Hematopoietic multipotent progenitor cell treated with erythropoietin and hydrocortisone succinate and interleukin-3 and kit ligand, for 17 days (in vitro differentiated cells): ENCODE data around the gene CCDC68.

Experiments used
- DNase-seq: peaks from one replicate; pipeline ENCODE4 v3.0.0-alpha.2; 2015; ENCODE audit warnings: low spot score

The CCDC68 gene

GRCh38 chr18:54918060-54918459, 41.2 kb downstream of the CCDC68 start:
- no peak for DNase-seq

GRCh38 chr18:54916507-54916906, 42.8 kb downstream of the CCDC68 start:
- no peak for DNase-seq

- DNase-seq: no peak
These were observed 44.4 kb downstream of the CCDC68 start for GRCh38 chr18:54914816-54915215.

GRCh38 chr18:54911551-54911950, 47.7 kb downstream of the CCDC68 start:
- no peak for DNase-seq

GRCh38 chr18:54910161-54910919, 48.9 kb downstream of the CCDC68 start:
- DNase-seq: no peak

GRCh38 chr18:54909538-54909937, 49.7 kb downstream of the CCDC68 start:
- DNase-seq: no peak

GRCh38 chr18:54906331-54907185, 52.7 kb downstream of the CCDC68 start:
- no peak for DNase-seq

GRCh38 chr18:54905629-54906028, 53.6 kb downstream of the CCDC68 start:
- no peak for DNase-seq

GRCh38 chr18:54904581-54904980, 54.7 kb downstream of the CCDC68 start:
- no peak for DNase-seq

- no peak for DNase-seq
These were observed 59.0 kb downstream of the CCDC68 start for GRCh38 chr18:54900290-54900689.

- no peak for DNase-seq
These were observed 59.8 kb downstream of the CCDC68 start for GRCh38 chr18:54899500-54899899.

- DNase-seq: no peak
These were observed 70.3 kb downstream of the CCDC68 start for GRCh38 chr18:54888933-54889332.

- no peak for DNase-seq
These were observed 70.9 kb downstream of the CCDC68 start for GRCh38 chr18:54888378-54888777.

- no peak for DNase-seq
These were observed 75.3 kb downstream of the CCDC68 start for GRCh38 chr18:54883816-54884604.

- DNase-seq: no peak
These were observed 76.9 kb downstream of the CCDC68 start for GRCh38 chr18:54882318-54882717.

- DNase-seq: peak; percentile 28
These were observed 78.0 kb downstream of the CCDC68 start for GRCh38 chr18:54881229-54881768.

GRCh38 chr18:54880395-54881105, 78.7 kb downstream of the CCDC68 start:
- no peak for DNase-seq

GRCh38 chr18:54879691-54880090, 79.6 kb downstream of the CCDC68 start:
- no peak for DNase-seq

GRCh38 chr18:54878659-54879358, 80.5 kb downstream of the CCDC68 start:
- no peak for DNase-seq

- DNase-seq: no peak
These were observed 81.1 kb downstream of the CCDC68 start for GRCh38 chr18:54878159-54878622.

GRCh38 chr18:54877076-54877475, 82.2 kb downstream of the CCDC68 start:
- DNase-seq: no peak
